ENCODE results near the gene FLRT2. TPM values are rescaled to one million over a fixed set of nuclear protein-coding genes. Genes with fewer than 3 reads are reported as not detected.

Gene FLRT2
- total RNA-seq, 1 experiment from 2014 or later = 2.1 TPM

GRCh38 chr14:85564841-85565527 lies 35.0 kb downstream of the FLRT2 start:
- H3K9me3 ChIP-seq (ENCODE audit: insufficient read depth, low read depth) = no peaks in the 10 kb centered on the region
- H3K9me2 ChIP-seq (ENCODE audit: insufficient read depth) = no peaks in the 10 kb centered on the region
- BruUV-seq (replicated peaks) = no TSS peak
- H4K20me1 ChIP-seq (ENCODE audit: insufficient read depth) = no peaks in the 10 kb centered on the region
- H3K4me1 ChIP-seq (replicated peaks; ENCODE audit: insufficient read depth) = no peaks in the 10 kb centered on the region
- no peak overlapping the region for H3K4me2 ChIP-seq
- H3K27me3 ChIP-seq (ENCODE audit: insufficient read depth, low read depth) = no peaks in the 10 kb centered on the region
- ChIA-PET CTCF (no interaction called here), POLR2A (ENCODE audit: unreplicated experiment) (no interaction called here)
- DNase-seq = no peak
- intact Hi-C loops (cut with micrococcal nuclease; ENCODE audit: unreplicated experiment) = no loop called here
- H3K79me2 ChIP-seq (ENCODE audit: low read depth) = no peaks in the 10 kb centered on the region
- no peaks in the 10 kb centered on the region for H3K36me3 ChIP-seq (ENCODE audit: low read depth)
- H2AFZ ChIP-seq = no peak overlapping the region
- no peak overlapping the region for H3K27ac ChIP-seq
- TF ChIP-seq EZH2 (IDR thresholded peaks at IDR 0.05; ENCODE audit: low read depth) (no peak), CTCF (conservative IDR thresholded peaks at IDR 0.05) (no peak)
- no peak overlapping the region for H3K4me3 ChIP-seq
- no peaks in the 10 kb centered on the region for H3F3A ChIP-seq (ENCODE audit: insufficient read depth, low read depth)

- intact Hi-C loops (cut with micrococcal nuclease; ENCODE audit: unreplicated experiment) = loop anchor here (2.0 kb wide), 1 partner anchor 21 kb away; no protein-coding TSS in a partner anchor
- Histone ChIP-seq H3K4me1 (replicated peaks; ENCODE audit: insufficient read depth) (no peaks in the 10 kb centered on the region), H3K4me2 (no peak overlapping the region), H3K9me3 (ENCODE audit: insufficient read depth, low read depth) (no peaks in the 10 kb centered on the region), H3F3A (ENCODE audit: insufficient read depth, low read depth) (no peaks in the 10 kb centered on the region), H3K4me3 (no peak overlapping the region), H4K20me1 (ENCODE audit: insufficient read depth) (no peaks in the 10 kb centered on the region), H3K27me3 (ENCODE audit: insufficient read depth, low read depth) (no peaks in the 10 kb centered on the region), H2AFZ (no peak overlapping the region), H3K27ac (0 out of 2 replicates have a peak overlapping the region, but pooled peaks have one; percentile 26), H3K9me2 (ENCODE audit: insufficient read depth) (no peaks in the 10 kb centered on the region), H3K36me3 (ENCODE audit: low read depth) (no peaks in the 10 kb centered on the region), H3K79me2 (ENCODE audit: low read depth) (no peaks in the 10 kb centered on the region)
- ChIA-PET POLR2A (ENCODE audit: unreplicated experiment) (no interaction called here), CTCF (interaction anchor here (0.7 kb wide), 1 partner anchor 46 kb away, joined by 4 read pairs; no protein-coding TSS in a partner anchor)
- TF ChIP-seq CTCF (conservative IDR thresholded peaks at IDR 0.05) (no peak), EZH2 (IDR thresholded peaks at IDR 0.05; ENCODE audit: low read depth) (no peak)
- DNase-seq = no peak
- BruUV-seq (replicated peaks) = no TSS peak
These were observed 35.9 kb downstream of the FLRT2 start for GRCh38 chr14:85565862-85566296.

DNA sequence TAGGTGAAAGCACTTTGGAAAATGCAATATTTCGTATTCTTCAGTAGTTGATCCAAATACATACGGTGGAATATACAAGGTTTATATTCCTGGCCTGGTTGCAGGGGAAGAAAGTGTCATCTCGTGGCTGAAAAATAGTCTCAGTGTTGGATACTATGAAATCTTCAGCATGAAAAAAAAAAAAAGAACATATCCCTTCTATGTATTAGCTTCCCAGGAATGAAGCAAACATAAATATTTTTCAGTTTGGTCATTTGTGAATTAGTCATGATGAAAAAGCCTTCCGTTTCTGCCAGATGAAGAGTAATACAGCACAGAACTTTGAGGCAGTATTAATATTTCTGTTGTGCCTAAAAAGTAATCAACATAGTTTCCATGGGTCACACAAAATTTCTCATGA lies 36.7 kb downstream of the FLRT2 start:
- no TSS peak for BruUV-seq (replicated peaks)
- Histone ChIP-seq H3K4me3 (no peak overlapping the region), H3K27ac (no peak overlapping the region), H3F3A (ENCODE audit: insufficient read depth, low read depth) (no peaks in the 10 kb centered on the region), H3K9me3 (ENCODE audit: insufficient read depth, low read depth) (no peaks in the 10 kb centered on the region), H3K79me2 (ENCODE audit: low read depth) (no peaks in the 10 kb centered on the region), H3K36me3 (ENCODE audit: low read depth) (no peaks in the 10 kb centered on the region), H4K20me1 (ENCODE audit: insufficient read depth) (no peaks in the 10 kb centered on the region), H3K4me1 (replicated peaks; ENCODE audit: insufficient read depth) (no peaks in the 10 kb centered on the region), H3K4me2 (no peak overlapping the region), H3K27me3 (ENCODE audit: insufficient read depth, low read depth) (no peaks in the 10 kb centered on the region), H3K9me2 (ENCODE audit: insufficient read depth) (no peaks in the 10 kb centered on the region), H2AFZ (no peak overlapping the region)
- ChIA-PET POLR2A (ENCODE audit: unreplicated experiment) (no interaction called here), CTCF (no interaction called here)
- intact Hi-C loops (cut with micrococcal nuclease; ENCODE audit: unreplicated experiment) = loop anchor here (2.0 kb wide), 1 partner anchor 20 kb away; no protein-coding TSS in a partner anchor
- DNase-seq = no peak
- TF ChIP-seq EZH2 (IDR thresholded peaks at IDR 0.05; ENCODE audit: low read depth) (no peak), CTCF (conservative IDR thresholded peaks at IDR 0.05) (no peak)
